ENCODE measurements around the gene RAB33B. TPM values are rescaled to one million over a fixed set of nuclear protein-coding genes. Genes with fewer than 3 reads are reported as not detected.
"Not testable (repeated sequence)": the region's sequence is repeated elsewhere in the genome, so short reads cannot be mapped to it uniquely, and the experiment has no call there.

The RAB33B gene
- total RNA-seq, 1 donor from 2014 or later: 10.3 TPM

DNA sequence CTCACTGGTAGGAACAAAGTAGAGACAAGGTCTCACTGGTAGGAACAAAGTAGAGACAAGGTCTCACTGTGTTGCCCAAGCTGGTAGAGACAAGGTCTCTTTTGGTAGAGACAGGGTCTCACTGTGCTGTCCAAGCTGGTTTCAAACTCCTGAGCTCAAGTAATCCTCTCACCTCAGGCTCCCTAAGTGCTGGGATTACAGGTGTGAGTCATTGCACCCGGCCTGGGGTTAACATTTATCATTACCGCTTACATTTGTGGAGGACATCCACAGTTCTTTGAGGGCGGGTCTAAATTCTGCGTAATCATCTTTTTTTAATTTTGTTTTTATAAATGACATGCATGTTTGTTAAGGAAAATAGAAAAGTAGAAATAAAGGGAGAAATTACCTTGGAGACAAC, 12.0 kb downstream of the RAB33B start:
- peaks cover 21% of the 10 kb centered on the region for H3K36me3 Mint-ChIP-seq (ENCODE audit: unreplicated experiment)
- TF ChIP-seq, protein P1, sequence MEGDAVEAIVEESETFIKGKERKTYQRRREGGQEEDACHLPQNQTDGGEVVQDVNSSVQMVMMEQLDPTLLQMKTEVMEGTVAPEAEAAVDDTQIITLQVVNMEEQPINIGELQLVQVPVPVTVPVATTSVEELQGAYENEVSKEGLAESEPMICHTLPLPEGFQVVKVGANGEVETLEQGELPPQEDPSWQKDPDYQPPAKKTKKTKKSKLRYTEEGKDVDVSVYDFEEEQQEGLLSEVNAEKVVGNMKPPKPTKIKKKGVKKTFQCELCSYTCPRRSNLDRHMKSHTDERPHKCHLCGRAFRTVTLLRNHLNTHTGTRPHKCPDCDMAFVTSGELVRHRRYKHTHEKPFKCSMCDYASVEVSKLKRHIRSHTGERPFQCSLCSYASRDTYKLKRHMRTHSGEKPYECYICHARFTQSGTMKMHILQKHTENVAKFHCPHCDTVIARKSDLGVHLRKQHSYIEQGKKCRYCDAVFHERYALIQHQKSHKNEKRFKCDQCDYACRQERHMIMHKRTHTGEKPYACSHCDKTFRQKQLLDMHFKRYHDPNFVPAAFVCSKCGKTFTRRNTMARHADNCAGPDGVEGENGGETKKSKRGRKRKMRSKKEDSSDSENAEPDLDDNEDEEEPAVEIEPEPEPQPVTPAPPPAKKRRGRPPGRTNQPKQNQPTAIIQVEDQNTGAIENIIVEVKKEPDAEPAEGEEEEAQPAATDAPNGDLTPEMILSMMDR (IDR thresholded peaks at IDR 0.05): no peak
- H3K9me3 Mint-ChIP-seq (ENCODE audit: unreplicated experiment): peaks cover 12% of the 10 kb centered on the region
- H3K27ac Mint-ChIP-seq (ENCODE audit: unreplicated experiment): no peak overlapping the region
- H3K27me3 Mint-ChIP-seq (ENCODE audit: unreplicated experiment): no peaks in the 10 kb centered on the region
- peaks cover 6% of the 10 kb centered on the region for H3K4me1 Mint-ChIP-seq (ENCODE audit: unreplicated experiment)
- no peak overlapping the region for H3K4me3 Mint-ChIP-seq (ENCODE audit: unreplicated experiment)
- no peak for DNase-seq (ENCODE audit: extremely low spot score, unreplicated experiment)

DNA sequence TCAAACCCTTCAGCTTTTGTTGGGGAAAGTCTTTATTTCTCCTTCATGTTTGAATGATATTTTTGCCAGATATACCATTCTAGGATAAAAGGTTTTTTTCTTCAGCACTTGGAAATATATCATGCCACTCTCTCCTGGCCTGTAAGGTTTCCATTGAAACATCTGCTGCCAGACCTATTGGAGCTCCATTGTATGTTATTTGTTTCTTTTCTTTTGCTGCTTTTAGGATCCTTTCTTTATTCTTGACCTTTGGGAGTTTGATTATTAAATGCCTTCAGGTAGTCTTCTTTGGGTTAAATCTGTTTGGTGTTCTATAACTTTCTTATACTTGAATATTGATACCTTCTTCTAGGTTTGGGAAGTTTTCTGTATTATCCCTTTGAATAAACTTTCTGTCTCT, 14.8 kb downstream of the RAB33B start:
- not testable (repeated sequence) for H3K27me3 Mint-ChIP-seq (ENCODE audit: unreplicated experiment); DNase-seq (ENCODE audit: extremely low spot score, unreplicated experiment); H3K4me1 Mint-ChIP-seq (ENCODE audit: unreplicated experiment); H3K27ac Mint-ChIP-seq (ENCODE audit: unreplicated experiment); H3K4me3 Mint-ChIP-seq (ENCODE audit: unreplicated experiment)
- peaks cover 38% of the 10 kb centered on the region for H3K36me3 Mint-ChIP-seq (ENCODE audit: unreplicated experiment)
- peaks cover 22% of the 10 kb centered on the region for H3K9me3 Mint-ChIP-seq (ENCODE audit: unreplicated experiment)

DNA sequence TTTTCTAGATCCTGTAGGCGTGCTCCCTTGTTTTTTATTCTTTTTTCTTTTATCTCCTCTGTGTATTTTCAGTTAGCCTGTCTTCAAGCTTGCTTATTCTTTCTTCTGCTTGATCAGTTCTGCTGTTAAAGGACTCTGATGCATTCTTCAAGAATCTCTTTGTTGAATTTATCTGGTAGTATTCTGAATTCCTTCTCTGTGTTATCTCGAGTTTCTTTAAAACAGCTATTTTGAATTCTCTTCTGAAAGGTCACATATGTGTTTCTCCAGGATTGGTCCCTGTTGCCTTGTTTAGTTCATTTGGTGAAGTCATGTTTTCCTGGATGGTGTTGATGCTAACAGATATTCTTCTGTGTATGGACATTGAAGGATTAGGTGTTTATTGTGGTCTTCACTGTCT, 15.3 kb downstream of the RAB33B start:
- DNase-seq (ENCODE audit: extremely low spot score, unreplicated experiment): no peak
- peaks cover 22% of the 10 kb centered on the region for H3K9me3 Mint-ChIP-seq (ENCODE audit: unreplicated experiment)
- H3K27ac Mint-ChIP-seq (ENCODE audit: unreplicated experiment): no peak overlapping the region

DNA sequence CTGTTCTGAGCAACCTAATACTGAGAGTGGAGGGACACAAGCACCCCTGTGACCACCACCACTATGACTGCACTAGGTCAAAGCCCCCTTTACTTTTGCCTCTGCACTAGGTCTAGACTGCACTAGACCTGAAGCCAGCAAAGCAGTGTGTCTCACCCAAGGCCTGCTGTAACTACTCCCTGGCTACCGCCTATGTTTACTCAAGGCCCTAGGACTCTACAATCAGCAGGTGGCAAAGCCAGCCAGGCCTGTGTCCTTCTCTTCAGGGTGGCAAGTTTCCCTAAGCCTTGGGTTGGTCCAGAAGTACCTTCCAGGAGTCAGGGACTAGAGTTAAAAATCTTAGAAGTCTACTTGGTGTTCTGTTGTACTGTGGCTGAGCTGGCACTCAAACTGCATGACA, 15.9 kb downstream of the RAB33B start:
- TF ChIP-seq, protein P1 (IDR thresholded peaks at IDR 0.05): no peak
- no peaks in the 10 kb centered on the region for H3K27me3 Mint-ChIP-seq (ENCODE audit: unreplicated experiment)

More for the DNA sequence above, 15.3 kb downstream of the RAB33B start:
- Mint-ChIP-seq H3K36me3 (ENCODE audit: unreplicated experiment) (peaks cover 35% of the 10 kb centered on the region), H3K4me3 (ENCODE audit: unreplicated experiment) (no peak overlapping the region), H3K4me1 (ENCODE audit: unreplicated experiment) (peaks cover 1% of the 10 kb centered on the region), H3K27me3 (ENCODE audit: unreplicated experiment) (no peaks in the 10 kb centered on the region)
- TF ChIP-seq, protein P1 (IDR thresholded peaks at IDR 0.05): no peak

DNA sequence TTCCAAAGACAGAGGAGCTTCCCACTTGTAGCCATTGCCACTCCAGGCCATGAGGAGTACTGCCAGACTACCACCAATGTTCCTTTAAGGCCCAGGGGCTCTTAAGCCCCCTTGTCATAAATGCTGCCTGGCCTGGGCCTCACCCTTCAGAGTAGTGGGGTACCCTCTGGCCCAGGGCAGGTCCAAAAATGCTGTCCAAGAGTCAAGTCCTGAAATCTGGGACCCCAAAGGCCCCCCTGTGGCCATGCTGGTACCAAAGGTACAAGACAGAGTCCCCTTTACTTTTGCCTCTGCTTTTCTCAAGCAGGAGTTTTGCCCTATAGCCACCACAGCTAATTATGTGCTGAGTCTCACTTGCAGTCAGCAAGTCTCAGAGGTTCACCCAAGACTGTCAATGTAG, 16.4 kb downstream of the RAB33B start:
- H3K36me3 Mint-ChIP-seq (ENCODE audit: unreplicated experiment): peaks cover 39% of the 10 kb centered on the region
- TF ChIP-seq, protein P1 (IDR thresholded peaks at IDR 0.05): no peak
- no peak overlapping the region for H3K27ac Mint-ChIP-seq (ENCODE audit: unreplicated experiment)
- peaks cover 22% of the 10 kb centered on the region for H3K9me3 Mint-ChIP-seq (ENCODE audit: unreplicated experiment)
- no peak for DNase-seq (ENCODE audit: extremely low spot score, unreplicated experiment)
- H3K4me3 Mint-ChIP-seq (ENCODE audit: unreplicated experiment): no peak overlapping the region
- peaks cover 1% of the 10 kb centered on the region for H3K4me1 Mint-ChIP-seq (ENCODE audit: unreplicated experiment)
- no peaks in the 10 kb centered on the region for H3K27me3 Mint-ChIP-seq (ENCODE audit: unreplicated experiment)

More for the DNA sequence above, 15.9 kb downstream of the RAB33B start:
- H3K27ac Mint-ChIP-seq (ENCODE audit: unreplicated experiment): no peak overlapping the region
- H3K4me1 Mint-ChIP-seq (ENCODE audit: unreplicated experiment): peaks cover 1% of the 10 kb centered on the region
- DNase-seq (ENCODE audit: extremely low spot score, unreplicated experiment): no peak
- H3K9me3 Mint-ChIP-seq (ENCODE audit: unreplicated experiment): peaks cover 22% of the 10 kb centered on the region
- H3K4me3 Mint-ChIP-seq (ENCODE audit: unreplicated experiment): no peak overlapping the region
- H3K36me3 Mint-ChIP-seq (ENCODE audit: unreplicated experiment): peaks cover 39% of the 10 kb centered on the region
